Ishikawa (cell line): ENCODE results near the gene KLHDC10.

ENCODE experiments used
- CEBPB ChIP-seq: IDR thresholded peaks from 2 replicates; pipeline ENCODE4 v1.6.1; 2012
- CREB1 ChIP-seq: IDR thresholded peaks from 2 replicates; pipeline ENCODE4 v1.6.1; 2012; ENCODE audit warnings: low read depth
- EGR1 ChIP-seq: IDR thresholded peaks from 2 replicates; pipeline ENCODE4 v1.6.1; 2012
- EP300 ChIP-seq: IDR thresholded peaks from 2 replicates; pipeline ENCODE4 v1.6.1; 2012; ENCODE audit warnings: borderline replicate concordance
- FOXM1 ChIP-seq: IDR thresholded peaks from 2 replicates; pipeline ENCODE4 v1.6.1; 2012; ENCODE audit warnings: low read depth, borderline replicate concordance
- MAX ChIP-seq: IDR thresholded peaks from 2 replicates; pipeline ENCODE4 v1.6.1; 2012
- NFIC ChIP-seq: IDR thresholded peaks from 2 replicates; pipeline ENCODE4 v1.6.1; 2012
- RAD21 ChIP-seq: IDR thresholded peaks from 2 replicates; pipeline ENCODE4 v1.6.1; 2012; ENCODE audit warnings: low read depth
- TAF1 ChIP-seq: IDR thresholded peaks from 2 replicates; pipeline ENCODE4 v1.6.1; 2012; ENCODE audit warnings: low read depth, mild to moderate bottlenecking
- TCF12 ChIP-seq: IDR thresholded peaks from 2 replicates; pipeline ENCODE4 v1.6.1; 2012; ENCODE audit warnings: low read depth
- TEAD4 ChIP-seq: IDR thresholded peaks from 2 replicates; pipeline ENCODE4 v1.6.1; 2012
- USF1 ChIP-seq: IDR thresholded peaks from 2 replicates; pipeline ENCODE4 v1.6.1; 2012
- YY1 ChIP-seq: IDR thresholded peaks from 2 replicates; pipeline ENCODE4 v1.6.1; 2012; ENCODE audit warnings: low read depth
- ZBTB7A ChIP-seq: IDR thresholded peaks from 2 replicates; pipeline ENCODE4 v1.6.1; 2012; ENCODE audit warnings: low read depth
- TF ChIP-seq, protein P1 (sequence below): IDR thresholded peaks from 2 replicates; pipeline ENCODE4 v1.6.1; 2012; ENCODE audit warnings: low read depth, mild to moderate bottlenecking

KLHDC10 gene

GRCh38 chr7:130144312-130145171, 74.2 kb downstream of the KLHDC10 start:
- TF ChIP-seq EGR1 (peak; percentile 49; the same call in 1 of the 2 replicates), USF1 (0 out of 2 replicates have a peak, but pooled peaks have one; percentile 24), CEBPB (peak; percentile 70; the same call in 1 of the 2 replicates), ZBTB7A (no peak), FOXM1 (no peak), YY1 (no peak), EP300 (peak; percentile 59; the same call in 1 of the 2 replicates), TCF12 (peak; percentile 78), NFIC (peak; percentile 84), TEAD4 (peak; percentile 86), TAF1 (no peak), CREB1 (no peak), MAX (peak; percentile 69)
- TF ChIP-seq, protein P1, sequence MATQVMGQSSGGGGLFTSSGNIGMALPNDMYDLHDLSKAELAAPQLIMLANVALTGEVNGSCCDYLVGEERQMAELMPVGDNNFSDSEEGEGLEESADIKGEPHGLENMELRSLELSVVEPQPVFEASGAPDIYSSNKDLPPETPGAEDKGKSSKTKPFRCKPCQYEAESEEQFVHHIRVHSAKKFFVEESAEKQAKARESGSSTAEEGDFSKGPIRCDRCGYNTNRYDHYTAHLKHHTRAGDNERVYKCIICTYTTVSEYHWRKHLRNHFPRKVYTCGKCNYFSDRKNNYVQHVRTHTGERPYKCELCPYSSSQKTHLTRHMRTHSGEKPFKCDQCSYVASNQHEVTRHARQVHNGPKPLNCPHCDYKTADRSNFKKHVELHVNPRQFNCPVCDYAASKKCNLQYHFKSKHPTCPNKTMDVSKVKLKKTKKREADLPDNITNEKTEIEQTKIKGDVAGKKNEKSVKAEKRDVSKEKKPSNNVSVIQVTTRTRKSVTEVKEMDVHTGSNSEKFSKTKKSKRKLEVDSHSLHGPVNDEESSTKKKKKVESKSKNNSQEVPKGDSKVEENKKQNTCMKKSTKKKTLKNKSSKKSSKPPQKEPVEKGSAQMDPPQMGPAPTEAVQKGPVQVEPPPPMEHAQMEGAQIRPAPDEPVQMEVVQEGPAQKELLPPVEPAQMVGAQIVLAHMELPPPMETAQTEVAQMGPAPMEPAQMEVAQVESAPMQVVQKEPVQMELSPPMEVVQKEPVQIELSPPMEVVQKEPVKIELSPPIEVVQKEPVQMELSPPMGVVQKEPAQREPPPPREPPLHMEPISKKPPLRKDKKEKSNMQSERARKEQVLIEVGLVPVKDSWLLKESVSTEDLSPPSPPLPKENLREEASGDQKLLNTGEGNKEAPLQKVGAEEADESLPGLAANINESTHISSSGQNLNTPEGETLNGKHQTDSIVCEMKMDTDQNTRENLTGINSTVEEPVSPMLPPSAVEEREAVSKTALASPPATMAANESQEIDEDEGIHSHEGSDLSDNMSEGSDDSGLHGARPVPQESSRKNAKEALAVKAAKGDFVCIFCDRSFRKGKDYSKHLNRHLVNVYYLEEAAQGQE = no peak

DNA sequence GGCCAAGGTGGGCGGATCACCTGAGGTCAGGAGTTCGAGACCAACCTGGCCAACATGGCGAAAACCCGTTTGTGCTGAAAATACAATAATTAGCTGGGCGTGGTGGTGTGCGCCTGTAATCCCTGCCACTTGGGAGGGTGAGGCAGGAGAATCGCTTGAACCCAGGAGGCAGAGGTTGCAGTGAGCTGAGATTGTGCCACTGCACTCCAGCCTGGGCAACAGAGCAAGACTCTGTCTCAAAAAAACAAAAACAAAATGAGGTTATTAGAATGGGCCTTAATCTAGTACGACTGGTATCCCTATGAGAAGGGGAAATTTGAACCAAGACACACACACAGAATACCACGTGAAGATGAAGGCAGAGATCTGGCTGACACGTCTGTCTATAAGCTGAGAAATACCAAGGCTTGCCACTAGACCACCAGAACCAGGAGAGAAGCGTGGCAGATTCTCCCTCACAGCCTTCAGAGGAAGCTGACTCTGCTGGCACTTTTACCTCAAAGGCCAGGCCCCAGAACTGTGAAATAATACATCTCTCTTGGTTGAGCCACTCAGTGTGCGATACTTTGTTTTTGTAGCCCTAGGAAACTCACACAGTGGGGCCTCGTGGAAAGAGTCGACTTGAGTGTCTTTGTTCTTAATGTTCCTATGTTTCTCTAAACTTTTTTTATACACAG, 75.2 kb downstream of the KLHDC10 start:
- TF ChIP-seq RAD21 (no peak), CEBPB (no peak), EP300 (no peak), YY1 (no peak), TAF1 (no peak), FOXM1 (no peak), TCF12 (no peak)

- TF ChIP-seq TCF12 (no peak), EGR1 (no peak), CEBPB (no peak), YY1 (no peak), NFIC (no peak), USF1 (no peak), MAX (no peak), CREB1 (no peak), TEAD4 (no peak)
- TF ChIP-seq, protein P1 = no peak
Measured at GRCh38 chr7:130146693-130147405, 76.5 kb downstream of the KLHDC10 start.

DNA sequence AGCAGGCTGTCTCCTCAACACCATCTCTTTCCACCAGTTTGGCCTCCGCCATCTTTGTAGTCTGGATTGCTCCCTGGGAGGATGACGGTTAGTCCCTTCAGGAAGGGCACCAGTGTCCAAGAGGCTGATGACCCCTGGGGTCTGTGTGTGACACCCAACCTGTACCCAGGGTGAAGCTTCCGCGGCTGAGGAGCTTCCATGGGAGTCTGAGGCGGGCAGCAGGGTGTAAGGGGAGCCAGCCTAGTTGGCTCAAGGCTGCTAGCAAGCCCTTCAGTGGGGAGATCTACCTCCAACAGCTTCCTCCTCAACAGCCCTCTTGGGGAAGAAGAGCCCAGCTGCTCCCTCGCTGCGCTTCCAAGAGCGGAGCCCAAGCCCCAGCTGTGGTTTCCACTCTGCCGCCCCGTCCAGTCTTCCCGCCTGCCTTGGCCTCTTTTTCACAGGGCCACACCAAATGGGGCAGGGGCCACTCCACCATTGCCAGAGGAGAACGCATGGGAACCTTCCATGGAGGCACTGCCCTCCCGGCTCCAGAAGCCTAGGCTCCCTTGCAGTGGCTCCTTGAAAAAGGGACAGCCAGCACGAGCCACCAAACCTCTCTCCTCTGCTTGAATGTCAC, 77.5 kb downstream of the KLHDC10 start:
- TF ChIP-seq EGR1 = no peak
- TF ChIP-seq YY1 = no peak
- TF ChIP-seq ZBTB7A = no peak
- TF ChIP-seq TEAD4 = no peak
- TF ChIP-seq, protein P1 = no peak
- TF ChIP-seq MAX = no peak
- TF ChIP-seq NFIC = no peak
- TF ChIP-seq RAD21 = no peak
- no peak for TF ChIP-seq TCF12
- no peak for TF ChIP-seq FOXM1
- TF ChIP-seq CEBPB = no peak
- no peak for TF ChIP-seq TAF1
- TF ChIP-seq CREB1 = no peak
- no peak for TF ChIP-seq EP300
- TF ChIP-seq USF1 = no peak
